HepG2 (cell line): ENCODE data around the gene TMEM266. TPM values are rescaled to one million over a fixed set of nuclear protein-coding genes. Genes with fewer than 3 reads are reported as not detected.

Experiments
- ATAC-seq: fragments of 200-7000 bp; cut with Tn5 transposase; 3 replicates; pipeline ENCODE4 v1.9.1; 2020; ENCODE audit warnings: mild to moderate bottlenecking, moderate library complexity
- BruUV-seq: library from RNA; stranded (reverse); fragments of 400-500 nt; replicated peaks from 2 replicates; lab custom pipeline; 2021; lab: Mats Ljungman, UMichigan
- CTCF ChIA-PET: fragments of 300-600 bp; formaldehyde crosslinking; extraction: SDS; loops from one replicate; lab custom pipeline; 2021; ENCODE audit warnings: low total read pairs, inconsistent platforms, low intra/inter-chr PET ratio; lab: Yijun Ruan, JAX
- POLR2A ChIA-PET: fragments of 350-600 bp; sonication (Branson Sonifier 250); formaldehyde crosslinking; loops from one replicate; lab custom pipeline; 2020; ENCODE audit warnings: antibody characterized with exemption, inconsistent platforms; lab: Yijun Ruan, JAX
- DNase-seq: peaks from one replicate; pipeline ENCODE4 v3.0.0-alpha.2; 2015; ENCODE audit warnings: low spot score
- FAIRE-seq: peaks from 3 replicates; lab custom pipeline; 2011; peaks lifted over from hg19 to GRCh38; lab: Jason Lieb, UNC
- H2AFZ ChIP-seq: one replicate; pipeline ENCODE4 v1.6.1; 2011; ENCODE audit warnings: low read length, inconsistent platforms
- H3K27ac ChIP-seq: fragments of 300-600 bp; 3 replicates; pipeline ENCODE4 v1.8.0; 2011; ENCODE audit warnings: mixed run types, mild to moderate bottlenecking, mixed read lengths, low read length, inconsistent platforms; ENCODE audit not compliant: insufficient read depth; ENCODE audit errors: extremely low read length
- H3K27me3 ChIP-seq, 2 experiments: fragments of 200-600 bp in 1 of 2; 2 replicates in 1 of 2; 3 replicates in 1 of 2; pipeline versions ENCODE4 v1.6.0 to v1.8.0; 2011; ENCODE audit warnings: low read length in 2 of 2, mild to moderate bottlenecking in 2 of 2, moderate library complexity in 2 of 2, inconsistent platforms in 1 of 2; ENCODE audit not compliant: insufficient read depth in 2 of 2, control insufficient read depth in 1 of 2
- H3K36me3 ChIP-seq, 2 experiments: fragments of 200-600 bp in 1 of 2; replicated peaks in 1 of 2; 2 replicates in 1 of 2; 3 replicates in 1 of 2; pipeline versions ENCODE4 v1.5.1 to v1.8.0; 2011; ENCODE audit warnings: low read length in 2 of 2, inconsistent platforms in 1 of 2; ENCODE audit not compliant: insufficient read depth in 2 of 2, control insufficient read depth in 1 of 2
- H3K4me1 ChIP-seq: 2 replicates; pipeline ENCODE4 v1.5.1; 2012; ENCODE audit warnings: low read length, inconsistent platforms; ENCODE audit not compliant: insufficient read depth
- H3K4me2 ChIP-seq: 2 replicates; pipeline ENCODE4 v1.6.0; 2011; ENCODE audit warnings: low read depth, low read length, inconsistent platforms
- H3K4me3 ChIP-seq, 3 experiments: fragments of 200-600 bp in 1 of 3; sonication (generic), shearing (Covaris generic) in 1 of 3; replicated peaks in 1 of 3; 2 replicates each; pipeline ENCODE4 v1.5.1; 2011 to 2016; ENCODE audit warnings: low read length in 3 of 3, inconsistent platforms in 2 of 3, low read depth in 2 of 3, mild to moderate bottlenecking in 2 of 3, control low read depth in 1 of 3, mixed read lengths in 1 of 3; ENCODE audit not compliant: insufficient read depth in 1 of 3
- H3K79me2 ChIP-seq: one replicate; pipeline ENCODE4 v1.6.1; 2011; ENCODE audit warnings: low read length, inconsistent platforms; ENCODE audit not compliant: insufficient read depth
- H3K9ac ChIP-seq: 2 replicates; pipeline ENCODE4 v1.6.0; 2011; ENCODE audit warnings: mild to moderate bottlenecking, low read depth, low read length, inconsistent platforms; ENCODE audit not compliant: insufficient read depth
- H3K9me3 ChIP-seq: 2 replicates; pipeline ENCODE4 v1.5.1; 2012; ENCODE audit warnings: mild to moderate bottlenecking, low read length
- H4K20me1 ChIP-seq: 2 replicates; pipeline ENCODE4 v1.6.0; 2011; ENCODE audit warnings: inconsistent platforms, mild to moderate bottlenecking, low read length, moderate library complexity; ENCODE audit not compliant: insufficient read depth
- CHD2 ChIP-seq: IDR thresholded peaks from 2 replicates; pipeline ENCODE4 v1.6.1; 2011; ENCODE audit warnings: low read depth, low read length, improper control_type of control experiment
- ETS1 ChIP-seq: sonication (generic); formaldehyde crosslinking; IDR thresholded peaks from 2 replicates; pipeline ENCODE4 v1.4.0; 2020; ENCODE audit warnings: missing genetic modification reagents
- HNRNPLL ChIP-seq: fragments of 200-400 bp; formaldehyde crosslinking; IDR thresholded peaks from 2 replicates; pipeline ENCODE4 v1.6.1; 2017; ENCODE audit warnings: mild to moderate bottlenecking, low read depth, low read length; ENCODE audit not compliant: poor library complexity, severe bottlenecking
- MAX ChIP-seq: IDR thresholded peaks from 2 replicates; pipeline ENCODE4 v1.6.1; 2012; ENCODE audit warnings: inconsistent platforms
- MED1 ChIP-seq: sonication (generic); formaldehyde crosslinking; IDR thresholded peaks from 2 replicates; pipeline ENCODE4 v1.4.0; 2020; ENCODE audit warnings: missing genetic modification reagents
- MIXL1 ChIP-seq: IDR thresholded peaks from 2 replicates; pipeline ENCODE4 v1.6.1; 2016
- MYPOP ChIP-seq: sonication (generic); formaldehyde crosslinking; IDR thresholded peaks from 2 replicates; pipeline ENCODE4 v1.8.1; 2023; ENCODE audit warnings: mild to moderate bottlenecking, moderate library complexity, missing genetic modification reagents
- PHB2 ChIP-seq: fragments of 450-650 bp; IDR thresholded peaks from 2 replicates; pipeline ENCODE4 v1.6.1; 2018; ENCODE audit not compliant: partially characterized antibody
- PTBP1 ChIP-seq: fragments of 200-400 bp; formaldehyde crosslinking; IDR thresholded peaks from 2 replicates; pipeline ENCODE4 v1.6.1; 2018; ENCODE audit warnings: low read length, low read depth; ENCODE audit not compliant: poor library complexity, severe bottlenecking
- ZBTB21 ChIP-seq: sonication (generic); formaldehyde crosslinking; IDR thresholded peaks from 2 replicates; pipeline ENCODE4 v1.4.0; 2020; ENCODE audit warnings: missing genetic modification reagents
- ZGPAT ChIP-seq: IDR thresholded peaks from 2 replicates; pipeline ENCODE4 v1.6.1; 2016; ENCODE audit warnings: mild to moderate bottlenecking
- ZNF256 ChIP-seq: sonication (generic); formaldehyde crosslinking; conservative IDR thresholded peaks from 2 replicates; pipeline ENCODE4 v1.4.0; 2020; ENCODE audit warnings: missing genetic modification reagents
- ZNF350 ChIP-seq: sonication (generic); formaldehyde crosslinking; IDR thresholded peaks from 2 replicates; pipeline ENCODE4 v1.4.0; 2020; ENCODE audit warnings: mild to moderate bottlenecking, low read depth, missing genetic modification reagents, borderline replicate concordance
- ZNF446 ChIP-seq: sonication (generic); formaldehyde crosslinking; IDR thresholded peaks from 2 replicates; pipeline ENCODE4 v1.5.0; 2020; ENCODE audit warnings: mild to moderate bottlenecking, missing genetic modification reagents
- ZNF557 ChIP-seq: sonication (generic); formaldehyde crosslinking; IDR thresholded peaks from 2 replicates; pipeline ENCODE4 v1.4.0; 2020; ENCODE audit warnings: missing genetic modification reagents
- ZNF704 ChIP-seq: sonication (generic); formaldehyde crosslinking; IDR thresholded peaks from 2 replicates; pipeline ENCODE4 v1.8.1; 2023; ENCODE audit warnings: mild to moderate bottlenecking, inconsistent platforms, moderate library complexity, missing genetic modification reagents, borderline replicate concordance
- ZNF766 ChIP-seq: sonication (generic); formaldehyde crosslinking; IDR thresholded peaks from 2 replicates; pipeline ENCODE4 v1.5.0; 2020; ENCODE audit warnings: missing genetic modification reagents, borderline replicate concordance
- WGBS: methylation state at CpG from one replicate; pipeline ENCODE4 v1.1.6; 2017; ENCODE audit warnings: low lambda C conversion rate; 5-methylcytosine and 5-hydroxymethylcytosine counted together
- in situ Hi-C: cut with HindIII; loops from 2 replicates; pipeline ENCODE4 v1.10.0; 2017; ENCODE audit warnings: low pct_unique_long_range_greater_than_20kb; ENCODE audit not compliant: extremely low pct_ligation_motif_present
- intact Hi-C: fragments of 100-400 bp; cut with micrococcal nuclease; formaldehyde crosslinking; loops from one replicate; pipeline ENCODE4 v1.10.0; 2022; ENCODE audit not compliant: unreplicated experiment
- polyA plus RNA-seq, 8 experiments: library from polyadenylated mRNA; depleted of rRNA in 3 of 8; stranded (reverse) in 7 of 8; unstranded in 1 of 8; fragments of >200 nt; fragmentation: Illumina TruSeq in 4 of 8; extraction: Trizol in 4 of 8; gene quantifications; 2 replicates each; pipeline versions ENCODE4 v1.2.1 to v1.2.3, GENCODE V29; 2011 to 2016; ENCODE audit warnings: low read depth in 4 of 8, missing spikeins in 1 of 8, mixed read lengths in 1 of 8; ENCODE audit not compliant: insufficient read depth in 1 of 8
- total RNA-seq, 5 experiments: library from RNA; depleted of rRNA; stranded (reverse); fragments of >200 nt; fragmentation: Illumina TruSeq; extraction: Trizol; gene quantifications; 2 replicates each; pipeline ENCODE4 v1.2.3, GENCODE V29; 2016; ENCODE audit warnings: low read depth in 1 of 5

Gene TMEM266
- total and polyA plus RNA-seq, 2 of the 13 experiments (the other 11 are each of a cell fraction or from before 2014, with no cell fraction given): 0.04 TPM; not detected in 1

- TF ChIP-seq MAX (no peak), ZGPAT (CRISPR knock-in tag) (no peak), ETS1 (no peak), ZNF446 (CRISPR knock-in tag) (no peak), ZNF766 (CRISPR knock-in tag) (no peak), ZNF704 (CRISPR knock-in tag) (no peak), CHD2 (no peak), MYPOP (no peak)
Measured at GRCh38 chr15:76034111-76034510, 25.7 kb upstream of the TMEM266 start (continued).

GRCh38 chr15:76035593-76035992 lies 24.2 kb upstream of the TMEM266 start:
- DNase-seq: no peak
- ChIA-PET CTCF (no interaction called here), POLR2A (no interaction called here)
- H3K27me3 ChIP-seq: peaks cover 0 to 16% of the 10 kb centered on the region in 2 experiments; a peak in 1 of 5 replicates
- 0% methylated on average over 3 of the region's 3 CpGs for WGBS
- no peaks in the 10 kb centered on the region for H3K9me3 ChIP-seq
- intact Hi-C loops (no loop called here), in situ Hi-C loops (no loop called here)
- no peak overlapping the region for H3K4me2 ChIP-seq
- no peak overlapping the region for H3K9ac ChIP-seq
- no peaks in the 10 kb centered on the region for H4K20me1 ChIP-seq
- no peak overlapping the region for H3K4me3 ChIP-seq
- no peaks in the 10 kb centered on the region for H3K4me1 ChIP-seq
- BruUV-seq: no TSS peak
- no peak for FAIRE-seq
- no peak for ATAC-seq
- no peaks in the 10 kb centered on the region for H3K79me2 ChIP-seq
- H3K27ac ChIP-seq: no peak overlapping the region
- no peaks in the 10 kb centered on the region for H3K36me3 ChIP-seq
- H2AFZ ChIP-seq: no peak overlapping the region
- TF ChIP-seq HNRNPLL (no peak), PHB2 (no peak), MED1 (CRISPR knock-in tag) (no peak), ZNF256 (CRISPR knock-in tag) (no peak), ZNF350 (CRISPR knock-in tag) (no peak), MIXL1 (CRISPR knock-in tag) (no peak), ZGPAT (CRISPR knock-in tag) (no peak), PTBP1 (no peak), ZNF557 (no peak), ZBTB21 (no peak)
